HepG2 (cell line): Measurements from ENCODE around the gene VPS50.

Experiments
- SP1 ChIP-seq, 2 experiments: fragments of 450-650 bp in 1 of 2; sonication (generic) in 1 of 2; formaldehyde crosslinking in 1 of 2; IDR thresholded peaks; 2 replicates each; pipeline versions ENCODE4 v1.4.0 to v1.6.1; 2016 to 2020; ENCODE audit warnings: missing genetic modification reagents in 1 of 2
- ZBTB42 ChIP-seq: sonication (generic); formaldehyde crosslinking; IDR thresholded peaks from 2 replicates; pipeline ENCODE4 v1.5.0; 2020; ENCODE audit warnings: mild to moderate bottlenecking, missing genetic modification reagents

GRCh38 chr7:93239824-93240223, 7.7 kb downstream of the VPS50 start:
- TF ChIP-seq ZBTB42 (CRISPR knock-in tag) (no peak), SP1 (IDR thresholded peaks at IDR 0.05) (no peak), SP1 (CRISPR knock-in tag; IDR thresholded peaks at IDR 0.05) (no peak)
